ENCODE measurements around the gene FLNB.
A peak's percentile ranks its signal among the peaks of the same experiment; 100 is the strongest.

FLNB gene

GRCh38 chr3:58115175-58115574 is 107.0 kb downstream of the FLNB start:
- ChIA-PET POLR2A (no interaction called here), CTCF (no interaction called here)
- TF ChIP-seq CTCF (IDR thresholded peaks at IDR 0.05; ENCODE audit: control extremely low read depth, extremely low read depth, low read depth, missing control alignments) = no peak
- no peak for DNase-seq (ENCODE audit: extremely low spot score)

GRCh38 chr3:58116161-58116955 is 108.1 kb downstream of the FLNB start:
- TF ChIP-seq CTCF (IDR thresholded peaks at IDR 0.05; ENCODE audit: control extremely low read depth, extremely low read depth, low read depth, missing control alignments) = no peak
- ChIA-PET CTCF (interaction anchor here (0.6 to 2.0 kb wide), 5 partner anchors 12 to 108 kb away, joined by 3 to 4 read pairs (median 4); partner anchors contain the start of gene FLNB), POLR2A (no interaction called here)
- DNase-seq (ENCODE audit: extremely low spot score) = peak; percentile 75

DNA sequence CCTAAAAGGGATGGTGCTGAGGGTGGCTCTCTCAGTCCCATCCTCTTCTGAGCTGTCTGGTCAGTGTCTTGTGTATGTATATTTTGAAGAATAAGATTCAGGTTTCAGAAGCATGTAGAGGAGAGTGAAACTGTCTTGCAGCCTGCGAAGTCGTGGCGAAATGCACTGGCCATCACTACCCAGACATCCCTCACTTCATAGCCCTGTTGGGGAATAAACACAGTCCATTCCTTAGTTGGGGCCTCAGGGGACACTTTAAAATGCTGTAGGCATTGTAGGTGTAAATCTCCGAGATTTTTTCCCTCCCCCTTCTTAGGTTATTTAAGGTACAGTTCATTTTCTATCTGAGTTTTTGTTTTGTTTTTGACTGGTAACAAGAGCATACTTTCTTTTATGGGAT is 108.8 kb downstream of the FLNB start:
- DNase-seq (ENCODE audit: extremely low spot score) = no peak
- ChIA-PET POLR2A (no interaction called here), CTCF (interaction anchor here (1.0 to 2.0 kb wide), 4 partner anchors 11 to 108 kb away, joined by 3 to 4 read pairs (median 4); partner anchors contain the start of gene FLNB)
- no peak for TF ChIP-seq CTCF (IDR thresholded peaks at IDR 0.05; ENCODE audit: control extremely low read depth, extremely low read depth, low read depth, missing control alignments)

DNA sequence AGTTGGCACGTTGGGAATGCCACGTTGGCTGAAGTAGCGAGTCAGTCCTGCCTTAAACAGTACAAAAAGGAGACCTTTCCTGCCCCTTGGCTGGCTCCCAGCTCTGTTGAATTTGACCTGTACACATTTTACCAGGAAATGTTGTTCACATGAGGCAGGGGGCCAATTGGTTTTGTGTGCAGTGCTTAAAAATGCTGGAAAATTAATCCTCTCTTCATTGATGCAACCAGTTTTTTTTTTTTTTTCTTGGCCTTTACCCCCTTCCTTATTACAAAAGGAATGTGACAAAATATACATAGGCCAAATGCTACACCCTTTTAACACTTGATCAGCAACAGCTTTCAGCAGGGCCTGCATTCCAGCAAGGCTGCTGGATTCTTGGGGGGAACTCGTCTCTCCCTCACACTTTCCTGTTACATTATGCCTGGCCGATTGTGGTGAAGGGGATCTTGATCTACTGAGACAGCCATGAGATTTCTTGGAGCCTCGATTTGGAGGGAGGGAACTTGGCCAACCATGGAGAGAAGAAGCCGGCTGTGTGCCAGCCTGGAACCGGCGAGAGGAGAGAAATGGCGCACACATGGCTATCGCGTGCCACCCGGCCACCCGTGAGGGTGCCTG is 109.4 kb downstream of the FLNB start:
- ChIA-PET CTCF (interaction anchor here (2.0 kb wide), 1 partner anchor 60 kb away, joined by 4 read pairs; no protein-coding TSS in a partner anchor), POLR2A (no interaction called here)
- TF ChIP-seq CTCF (IDR thresholded peaks at IDR 0.05; ENCODE audit: control extremely low read depth, extremely low read depth, low read depth, missing control alignments) = no peak
- DNase-seq (ENCODE audit: extremely low spot score) = no peak

GRCh38 chr3:58119186-58119585 is 111.0 kb downstream of the FLNB start:
- CTCF ChIA-PET = interaction anchor here (0.7 to 1.1 kb wide), 4 partner anchors 9 to 44 kb away, joined by 3 to 7 read pairs (median 3); no protein-coding TSS in a partner anchor
- TF ChIP-seq CTCF (IDR thresholded peaks at IDR 0.05; ENCODE audit: control extremely low read depth, extremely low read depth, low read depth, missing control alignments) = no peak
- no peak for DNase-seq (ENCODE audit: extremely low spot score)
- POLR2A ChIA-PET = no interaction called here

DNA sequence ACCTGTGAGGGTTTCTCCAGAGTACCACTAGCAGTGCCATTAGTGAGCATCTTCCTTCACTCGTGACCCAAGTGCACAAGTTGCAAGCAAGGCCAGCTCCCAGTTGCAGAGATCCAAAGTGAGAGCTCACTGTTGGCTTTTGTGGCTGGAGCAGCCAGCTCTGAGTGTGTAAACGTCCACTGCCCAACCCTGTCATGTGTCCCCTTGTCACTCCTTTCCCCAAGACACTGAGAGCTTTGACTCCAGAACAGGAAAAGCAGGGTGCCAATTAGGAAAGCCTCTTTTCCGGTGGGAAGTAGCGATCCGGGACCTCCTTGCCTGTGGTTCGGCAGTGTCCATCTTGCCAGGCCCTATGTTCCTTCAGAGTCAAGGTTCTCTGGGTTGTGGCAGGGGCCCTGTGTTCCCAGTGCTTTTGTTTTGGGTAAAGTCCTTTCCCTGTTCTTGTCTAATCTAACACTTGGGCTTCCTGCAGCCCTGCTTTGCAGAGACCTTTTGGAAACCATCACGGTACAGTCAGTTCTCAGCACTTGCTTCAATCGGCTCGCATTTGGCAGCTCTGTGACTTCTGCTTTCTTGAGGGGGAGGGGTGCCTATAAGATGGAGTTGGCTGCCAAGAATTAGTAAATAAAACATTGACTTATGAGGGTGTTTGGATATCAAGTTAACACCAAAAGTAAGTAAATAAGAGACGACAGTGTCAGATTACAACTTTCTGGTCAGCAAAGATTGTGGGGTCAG is 112.0 kb downstream of the FLNB start:
- DNase-seq (ENCODE audit: extremely low spot score) = no peak
- no peak for TF ChIP-seq CTCF (IDR thresholded peaks at IDR 0.05; ENCODE audit: control extremely low read depth, extremely low read depth, low read depth, missing control alignments)
- ChIA-PET CTCF (no interaction called here), POLR2A (no interaction called here)
